ENCODE data around the gene CEND1. TPM values are rescaled to one million over a fixed set of nuclear protein-coding genes. Genes with fewer than 3 reads are reported as not detected.

Gene CEND1
- polyA plus RNA-seq, 4 donors, result 0.49 to 1.5 (median 0.59) TPM

Other genes starting within 250 kb of the CEND1 start
- 1 to 10 TPM in 3 of 4 donors, under 1 TPM in 1; 0.75 to 7.5 (median 2.8) TPM for gene LMNTD2, start 229.4 kb downstream of the CEND1 start, polyA plus RNA-seq (ENCODE audit: insufficient read length in 4 of 4)
- 10 to 100 TPM in 3 of 4 donors, 1 to 10 TPM in 1; 6.0 to 69.8 (median 35.6) TPM for gene RASSF7, start 229.1 kb downstream of the CEND1 start, polyA plus RNA-seq (ENCODE audit: insufficient read length in 4 of 4)
- 10 to 100 TPM; 17.5 to 30.4 (median 18.9) TPM for gene PHRF1, start 213.6 kb downstream of the CEND1 start, polyA plus RNA-seq (ENCODE audit: insufficient read length in 4 of 4)
- 10 to 100 TPM in 1 of 4 donors, 1 to 10 TPM in 3; 4.6 to 14.7 (median 8.5) TPM for gene IRF7, start 174.1 kb downstream of the CEND1 start, polyA plus RNA-seq (ENCODE audit: insufficient read length in 4 of 4)
- gene CDHR5, start 165.1 kb downstream of the CEND1 start, polyA plus RNA-seq (ENCODE audit: insufficient read length in 4 of 4), result 10 to 100 TPM in 3 of 4 donors, 1 to 10 TPM in 1; 2.1 to 50.6 (median 33.0) TPM
- 1 to 10 TPM in 2 of 4 donors, under 1 TPM in 1, not detected in 1; 0.47 to 3.1 (median 1.4) TPM for gene SCT, start 162.9 kb downstream of the CEND1 start, polyA plus RNA-seq (ENCODE audit: insufficient read length in 4 of 4)
- 1 to 10 TPM in 3 of 4 donors, under 1 TPM in 1; 0.35 to 5.0 (median 1.6) TPM for gene DRD4, start 152.8 kb downstream of the CEND1 start, polyA plus RNA-seq (ENCODE audit: insufficient read length in 4 of 4)
- 10 to 100 TPM; 35.3 to 53.0 (median 45.3) TPM for gene DEAF1, start 94.9 kb downstream of the CEND1 start, polyA plus RNA-seq (ENCODE audit: insufficient read length in 4 of 4)
- 10 to 100 TPM; 26.8 to 59.8 (median 37.1) TPM for gene TMEM80, start 94.3 kb downstream of the CEND1 start, polyA plus RNA-seq (ENCODE audit: insufficient read length in 4 of 4)
- 100 to 1,000 TPM in 2 of 4 donors, 10 to 100 TPM in 1, 1 to 10 TPM in 1; 3.8 to 190 (median 89.3) TPM for gene EPS8L2, start 83.9 kb downstream of the CEND1 start, polyA plus RNA-seq (ENCODE audit: insufficient read length in 4 of 4)
- 100 to 1,000 TPM in 3 of 4 donors, 10 to 100 TPM in 1; 97.0 to 148 (median 132) TPM for gene TALDO1, start 42.6 kb downstream of the CEND1 start, polyA plus RNA-seq (ENCODE audit: insufficient read length in 4 of 4)
- gene GATD1, start 12.6 kb downstream of the CEND1 start, polyA plus RNA-seq (ENCODE audit: insufficient read length in 4 of 4), result 100 to 1,000 TPM in 1 of 4 donors, 10 to 100 TPM in 3; 48.2 to 109 (median 59.7) TPM
- gene SLC25A22, start 8.2 kb upstream of the CEND1 start, polyA plus RNA-seq (ENCODE audit: insufficient read length in 4 of 4), result 10 to 100 TPM; 12.3 to 22.0 (median 14.1) TPM
- 10 to 100 TPM in 1 of 4 donors, 1 to 10 TPM in 3; 8.1 to 17.2 (median 8.6) TPM for gene PIDD1, start 15.1 kb upstream of the CEND1 start, polyA plus RNA-seq (ENCODE audit: insufficient read length in 4 of 4)
- 1,000 to 10,000 TPM in 2 of 4 donors, 100 to 1,000 TPM in 2; 912 to 1,248 (median 1,002) TPM for gene RPLP2, start 19.9 kb upstream of the CEND1 start, polyA plus RNA-seq (ENCODE audit: insufficient read length in 4 of 4)
- 10 to 100 TPM; 30.5 to 92.4 (median 44.1) TPM for gene PNPLA2, start 28.8 kb upstream of the CEND1 start, polyA plus RNA-seq (ENCODE audit: insufficient read length in 4 of 4)
- gene CRACR2B, start 37.8 kb upstream of the CEND1 start, polyA plus RNA-seq (ENCODE audit: insufficient read length in 4 of 4), result 10 to 100 TPM in 3 of 4 donors, 1 to 10 TPM in 1; 3.6 to 20.3 (median 11.3) TPM
- gene CD151, start 42.9 kb upstream of the CEND1 start, polyA plus RNA-seq (ENCODE audit: insufficient read length in 4 of 4), result 100 to 1,000 TPM; 124 to 228 (median 174) TPM
- gene POLR2L, start 52.4 kb upstream of the CEND1 start, polyA plus RNA-seq (ENCODE audit: insufficient read length in 4 of 4), result 100 to 1,000 TPM in 1 of 4 donors, 10 to 100 TPM in 3; 75.4 to 128 (median 87.2) TPM
- 100 to 1,000 TPM in 1 of 4 donors, 10 to 100 TPM in 3; 57.4 to 142 (median 71.4) TPM for gene TSPAN4, start 52.8 kb upstream of the CEND1 start, polyA plus RNA-seq (ENCODE audit: insufficient read length in 4 of 4)
- 100 to 1,000 TPM; 100 to 123 (median 106) TPM for gene CHID1, start 120.7 kb upstream of the CEND1 start, polyA plus RNA-seq (ENCODE audit: insufficient read length in 4 of 4)
- 100 to 1,000 TPM in 3 of 4 donors, 10 to 100 TPM in 1; 65.5 to 128 (median 107) TPM for gene AP2A2, start 135.8 kb upstream of the CEND1 start, polyA plus RNA-seq (ENCODE audit: insufficient read length in 4 of 4)
- 10 to 100 TPM in 3 of 4 donors, under 1 TPM in 1; 0.66 to 38.7 (median 16.8) TPM for gene MUC6, start 246.6 kb upstream of the CEND1 start, polyA plus RNA-seq (ENCODE audit: insufficient read length in 4 of 4)

Data from left renal pelvis (tissue), 4 donors.